Measurements from ENCODE around the gene MAD2L2. TPM values are rescaled to one million over a fixed set of nuclear protein-coding genes. Genes with fewer than 3 reads are reported as not detected.

MAD2L2 gene
- total RNA-seq, 6 experiments from 2014 or later, result 18.0 to 66.4 (median 29.7) TPM

DNA sequence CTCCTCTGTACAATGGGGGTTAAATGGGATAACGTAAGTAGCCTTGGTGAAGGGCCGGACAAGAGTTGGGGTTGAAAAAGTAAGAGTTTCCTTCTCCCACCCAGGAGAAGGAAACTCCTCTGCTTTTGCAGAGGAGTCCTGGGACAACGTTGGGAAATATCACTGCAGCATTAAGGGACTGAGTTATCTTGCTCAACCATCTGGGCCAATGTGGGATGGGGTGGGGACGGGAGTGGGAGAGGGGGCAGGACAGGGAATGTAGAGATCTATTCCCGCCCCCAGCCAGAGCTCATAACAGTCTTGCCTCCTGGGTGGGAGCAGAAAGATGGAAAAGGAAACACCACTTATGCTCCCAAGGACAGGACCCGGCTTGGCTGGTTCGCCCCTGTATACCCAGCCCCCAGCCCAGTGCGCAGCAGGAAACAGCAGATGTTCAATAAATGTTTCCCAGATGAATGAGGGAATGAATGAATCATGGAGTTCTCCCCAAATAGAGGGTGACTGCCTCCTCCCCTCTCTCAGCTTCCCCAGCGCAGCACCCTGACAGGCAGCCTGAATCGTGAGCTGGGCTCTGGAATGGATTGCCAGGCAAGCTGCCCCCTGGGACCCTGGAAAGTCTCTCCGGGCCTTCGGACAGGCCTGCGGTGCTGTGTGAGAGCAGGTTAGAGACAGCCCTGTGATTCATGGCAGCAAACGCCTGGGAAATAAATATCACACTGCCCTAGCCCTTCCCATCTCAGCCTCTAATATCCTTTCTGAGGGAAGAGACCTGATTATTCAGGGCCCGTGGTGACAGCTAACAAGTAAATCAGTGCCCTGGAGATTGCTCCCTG lies 51.5 kb downstream of the MAD2L2 start:
- TF ChIP-seq, protein P1, sequence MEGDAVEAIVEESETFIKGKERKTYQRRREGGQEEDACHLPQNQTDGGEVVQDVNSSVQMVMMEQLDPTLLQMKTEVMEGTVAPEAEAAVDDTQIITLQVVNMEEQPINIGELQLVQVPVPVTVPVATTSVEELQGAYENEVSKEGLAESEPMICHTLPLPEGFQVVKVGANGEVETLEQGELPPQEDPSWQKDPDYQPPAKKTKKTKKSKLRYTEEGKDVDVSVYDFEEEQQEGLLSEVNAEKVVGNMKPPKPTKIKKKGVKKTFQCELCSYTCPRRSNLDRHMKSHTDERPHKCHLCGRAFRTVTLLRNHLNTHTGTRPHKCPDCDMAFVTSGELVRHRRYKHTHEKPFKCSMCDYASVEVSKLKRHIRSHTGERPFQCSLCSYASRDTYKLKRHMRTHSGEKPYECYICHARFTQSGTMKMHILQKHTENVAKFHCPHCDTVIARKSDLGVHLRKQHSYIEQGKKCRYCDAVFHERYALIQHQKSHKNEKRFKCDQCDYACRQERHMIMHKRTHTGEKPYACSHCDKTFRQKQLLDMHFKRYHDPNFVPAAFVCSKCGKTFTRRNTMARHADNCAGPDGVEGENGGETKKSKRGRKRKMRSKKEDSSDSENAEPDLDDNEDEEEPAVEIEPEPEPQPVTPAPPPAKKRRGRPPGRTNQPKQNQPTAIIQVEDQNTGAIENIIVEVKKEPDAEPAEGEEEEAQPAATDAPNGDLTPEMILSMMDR (IDR thresholded peaks at IDR 0.05), result no peak
- no peak for TF ChIP-seq POLR2A (IDR thresholded peaks at IDR 0.05)
- Histone ChIP-seq H3K36me3 (no peaks in the 10 kb centered on the region), H3K9me3 (no peaks in the 10 kb centered on the region), H3K4me1 (no peaks in the 10 kb centered on the region), H3K4me3 (no peak overlapping the region), H3K27ac (no peak overlapping the region), H3K27me3 (no peaks in the 10 kb centered on the region)
- ATAC-seq, result no peak
- intact Hi-C loops (cut with DNase I), result no loop called here
- DNase-seq, result no peak
- 46% methylated on average over 7 of the region's 15 CpGs for WGBS (ENCODE audit: insufficient coverage, low coverage, low lambda C conversion rate, missing lambda C conversion rate)

- TF ChIP-seq POLR2A (IDR thresholded peaks at IDR 0.05), result no peak
- TF ChIP-seq, protein P1 (IDR thresholded peaks at IDR 0.05), result no peak
- intact Hi-C loops (cut with DNase I), result no loop called here
- Histone ChIP-seq H3K36me3 (no peaks in the 10 kb centered on the region), H3K27me3 (no peaks in the 10 kb centered on the region), H3K9me3 (no peaks in the 10 kb centered on the region), H3K4me3 (no peak overlapping the region), H3K4me1 (no peaks in the 10 kb centered on the region), H3K27ac (no peak overlapping the region)
- ATAC-seq (no peak), DNase-seq (no peak)
- 87% methylated on average over 6 of the region's 7 CpGs for WGBS (ENCODE audit: insufficient coverage, low coverage, low lambda C conversion rate, missing lambda C conversion rate)
Observed at GRCh38 chr1:11628767-11629166, 52.2 kb downstream of the MAD2L2 start.

DNA sequence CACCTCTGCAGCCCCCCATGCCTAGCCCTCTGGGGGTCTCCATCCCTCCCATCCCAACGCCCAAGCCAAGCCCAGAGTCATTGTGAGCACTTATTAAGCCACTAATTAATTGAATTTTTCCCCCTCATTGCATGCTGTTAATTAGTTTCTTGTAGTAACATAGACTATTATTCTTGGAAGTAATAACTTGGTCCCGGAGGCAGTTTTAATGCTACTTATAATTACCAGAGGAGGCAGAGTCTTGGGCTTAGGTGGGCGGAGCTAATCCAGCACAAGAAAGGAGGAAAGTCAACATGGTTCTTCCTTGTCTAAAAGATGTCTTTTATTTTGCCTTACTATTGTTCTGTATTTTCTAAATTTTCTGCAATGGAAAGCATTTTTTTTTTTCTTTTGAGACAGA lies 54.4 kb downstream of the MAD2L2 start:
- intact Hi-C loops (cut with DNase I), result no loop called here
- Histone ChIP-seq H3K36me3 (no peaks in the 10 kb centered on the region), H3K27ac (no peak overlapping the region), H3K9me3 (no peaks in the 10 kb centered on the region), H3K4me3 (no peak overlapping the region), H3K27me3 (no peaks in the 10 kb centered on the region), H3K4me1 (no peaks in the 10 kb centered on the region)
- ATAC-seq (no peak), DNase-seq (no peak)
- WGBS (ENCODE audit: insufficient coverage, low coverage, low lambda C conversion rate, missing lambda C conversion rate), result 63% methylated on average over 3 of the region's 3 CpGs
- TF ChIP-seq POLR2A (IDR thresholded peaks at IDR 0.05), result no peak
- TF ChIP-seq, protein P1 (IDR thresholded peaks at IDR 0.05), result no peak

Other genes with a start within 250 kb of the MAD2L2 start
- gene DISP3, start 202.0 kb downstream of the MAD2L2 start, total RNA-seq, result under 1 TPM in 1 of 6 experiments, not detected in 5; 0.06 TPM
- gene FBXO2, start 26.7 kb downstream of the MAD2L2 start, total RNA-seq, result 10 to 100 TPM in 4 of 6 experiments, 1 to 10 TPM in 2; 6.6 to 23.7 (median 16.0) TPM
- gene FBXO44, start 26.3 kb downstream of the MAD2L2 start, total RNA-seq, result 10 to 100 TPM in 4 of 6 experiments, 1 to 10 TPM in 2; 8.7 to 15.3 (median 10.5) TPM
- 10 to 100 TPM in 4 of 6 experiments, 1 to 10 TPM in 2; 7.0 to 21.1 (median 11.5) TPM for gene FBXO6, start 16.9 kb downstream of the MAD2L2 start, total RNA-seq
- not detected for gene DRAXIN, start 10.6 kb upstream of the MAD2L2 start, total RNA-seq
- 10 to 100 TPM in 3 of 6 experiments, 1 to 10 TPM in 3; 6.4 to 20.5 (median 11.4) TPM for gene AGTRAP, start 55.0 kb upstream of the MAD2L2 start, total RNA-seq
- gene C1orf167, start 81.0 kb upstream of the MAD2L2 start, total RNA-seq, result not detected
- 10 to 100 TPM; 10.6 to 20.1 (median 15.6) TPM for gene MTHFR, start 124.8 kb upstream of the MAD2L2 start, total RNA-seq
- gene CLCN6, start 125.0 kb upstream of the MAD2L2 start, total RNA-seq, result 10 to 100 TPM in 2 of 6 experiments, 1 to 10 TPM in 4; 4.2 to 12.7 (median 9.2) TPM
- gene NPPA, start 166.6 kb upstream of the MAD2L2 start, total RNA-seq, result 1 to 10 TPM in 2 of 6 experiments, under 1 TPM in 2, not detected in 2; 0.27 to 2.3 (median 1.3) TPM
- under 1 TPM in 1 of 6 experiments, not detected in 5; 0.44 TPM for gene NPPB, start 177.8 kb upstream of the MAD2L2 start, total RNA-seq
- gene KIAA2013, start 245.3 kb upstream of the MAD2L2 start, total RNA-seq, result 10 to 100 TPM; 33.5 to 75.1 (median 43.0) TPM

All from right lobe of liver (tissue), 6 donors.